ENCODE measurements around the gene EEFSEC.
A peak's percentile ranks its signal among the peaks of the same experiment; 100 is the strongest.
"Not testable (repeated sequence)": the region's sequence is repeated elsewhere in the genome, so short reads cannot be mapped to it uniquely, and the experiment has no call there.

Gene EEFSEC

DNA sequence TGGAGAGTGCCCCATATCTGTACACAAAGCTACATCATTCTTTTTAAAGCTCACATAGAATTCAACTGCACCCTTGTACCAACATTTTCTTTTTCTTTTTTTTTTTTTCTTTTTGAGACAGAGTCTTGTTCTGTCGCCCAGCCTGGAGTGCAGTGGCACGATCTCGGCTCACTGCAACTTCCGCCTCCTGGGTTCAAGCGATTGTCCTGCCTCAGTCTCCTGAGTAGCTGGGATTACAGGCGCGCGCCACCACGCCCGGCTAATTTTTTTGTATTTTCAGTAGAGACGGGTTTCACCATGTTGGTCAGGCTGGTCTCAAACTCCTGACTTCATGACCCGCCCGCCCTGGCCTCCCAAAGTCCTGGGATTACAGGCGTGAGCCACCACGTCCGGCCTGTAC lies 1.1 kb downstream of the EEFSEC start:
- DNase-seq, result not testable (repeated sequence)

DNA sequence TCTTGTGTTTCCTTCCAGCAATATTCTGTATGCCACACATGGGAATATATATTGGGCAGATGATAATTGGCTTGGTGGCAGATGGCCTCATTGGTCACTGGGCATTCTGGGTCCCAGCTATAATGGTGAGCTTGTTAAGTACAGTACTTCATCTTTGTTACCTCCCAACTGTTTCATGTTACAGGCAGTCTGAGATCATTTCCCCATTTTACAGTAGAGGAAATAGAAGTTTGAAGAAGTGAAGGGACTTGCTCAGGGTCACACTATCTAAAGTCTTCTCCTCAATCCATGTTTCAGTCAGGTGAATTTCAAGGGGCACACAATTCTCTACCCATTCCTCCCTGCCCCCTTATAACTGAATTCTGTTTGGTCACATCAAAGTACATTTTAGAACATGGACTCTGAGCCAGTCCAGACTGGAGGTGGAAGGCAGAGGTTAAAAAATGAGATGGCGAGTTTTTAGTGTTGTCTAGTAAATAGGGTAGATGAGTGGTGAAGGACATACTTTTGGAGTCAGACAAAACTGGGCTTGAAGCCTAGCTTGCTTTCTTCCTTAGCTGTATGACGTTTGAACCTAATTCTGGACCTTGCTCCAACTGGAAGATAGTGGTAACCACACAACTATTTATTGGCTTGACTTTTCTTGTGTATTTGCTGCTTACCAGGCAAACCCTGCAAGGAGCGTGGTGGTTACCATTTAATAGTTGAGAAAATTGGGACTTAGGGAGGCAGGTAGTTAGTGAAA lies 2.5 kb downstream of the EEFSEC start:
- peak in 3 of 4 experiments; percentile 30 to 65 (median 61) for DNase-seq

DNA sequence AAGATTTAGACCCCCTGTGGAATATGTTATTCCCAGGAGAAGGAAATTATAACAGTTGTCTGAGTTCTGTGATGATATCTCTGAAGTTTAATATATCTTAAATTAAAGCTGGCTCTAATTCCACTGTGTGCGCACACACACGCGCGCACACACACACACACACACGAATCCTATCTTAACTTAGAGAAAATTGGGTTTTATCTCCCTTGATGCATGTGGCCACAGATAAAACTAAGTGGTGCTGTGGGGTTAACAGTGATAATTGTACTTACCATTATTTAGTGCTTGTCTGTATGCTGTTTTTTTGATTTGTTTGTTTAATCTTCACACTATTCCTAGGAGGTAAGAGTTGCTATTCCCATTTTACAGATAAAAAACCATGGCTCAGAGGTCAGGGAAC lies 7.4 kb downstream of the EEFSEC start:
- DNase-seq, result no peak

DNA sequence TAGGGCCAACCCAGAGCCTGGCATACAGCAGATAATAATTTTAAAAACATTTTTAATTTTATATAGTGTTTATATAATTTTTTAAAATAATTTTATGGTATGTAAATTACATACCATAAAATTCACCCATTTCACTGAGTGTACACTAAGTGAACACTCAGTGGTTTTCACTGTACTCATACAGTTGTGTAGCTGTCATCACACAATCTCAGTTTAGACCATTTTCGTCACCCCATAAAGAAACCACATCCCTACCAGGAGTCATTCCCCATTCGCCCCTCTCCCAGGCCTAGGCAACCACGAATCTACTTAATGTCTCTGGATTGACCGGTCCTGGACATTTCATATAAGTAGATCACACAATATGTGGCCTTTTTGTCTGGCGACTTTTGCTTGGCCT lies 10.2 kb downstream of the EEFSEC start:
- DNase-seq, result no peak

DNA sequence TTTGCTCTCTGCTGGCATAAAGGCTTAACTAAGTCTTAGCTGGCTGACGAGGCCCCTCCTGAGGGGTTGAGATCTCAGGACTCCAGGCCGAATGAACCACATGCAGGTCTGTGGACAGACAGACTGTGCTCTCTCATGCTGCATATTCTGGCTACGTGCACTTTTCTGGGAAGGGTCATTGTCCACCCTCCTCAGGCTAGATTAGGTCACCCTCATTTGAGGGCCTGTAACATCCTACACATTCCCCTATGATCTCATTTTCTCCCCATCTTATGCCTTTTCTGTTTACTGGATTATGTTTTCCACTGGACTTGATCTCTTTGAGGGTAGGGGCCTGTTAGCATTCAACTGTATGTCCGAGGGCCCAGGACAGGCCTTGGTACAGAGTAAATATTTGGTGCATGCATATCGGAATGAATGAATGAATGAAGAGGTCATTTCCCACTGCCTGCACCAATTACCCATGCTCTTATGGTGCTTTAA lies 13.7 kb downstream of the EEFSEC start:
- no peak for DNase-seq

DNA sequence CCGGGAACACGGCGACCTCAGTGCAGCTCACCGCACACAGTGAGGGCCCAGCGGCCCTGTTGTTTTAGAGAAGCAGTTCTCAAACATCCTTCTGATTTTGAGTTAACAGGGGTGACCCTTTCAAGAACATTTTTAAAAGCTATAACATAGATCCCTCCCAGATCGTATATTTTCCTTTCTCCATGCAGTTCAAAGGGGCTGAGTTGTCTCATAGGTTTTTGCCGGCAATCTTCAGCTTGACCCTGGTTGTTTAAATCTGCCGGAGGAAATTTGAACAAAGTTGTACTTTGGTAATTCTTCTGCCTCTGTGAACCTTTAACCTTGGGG lies 14.3 kb downstream of the EEFSEC start:
- DNase-seq, result no peak

DNA sequence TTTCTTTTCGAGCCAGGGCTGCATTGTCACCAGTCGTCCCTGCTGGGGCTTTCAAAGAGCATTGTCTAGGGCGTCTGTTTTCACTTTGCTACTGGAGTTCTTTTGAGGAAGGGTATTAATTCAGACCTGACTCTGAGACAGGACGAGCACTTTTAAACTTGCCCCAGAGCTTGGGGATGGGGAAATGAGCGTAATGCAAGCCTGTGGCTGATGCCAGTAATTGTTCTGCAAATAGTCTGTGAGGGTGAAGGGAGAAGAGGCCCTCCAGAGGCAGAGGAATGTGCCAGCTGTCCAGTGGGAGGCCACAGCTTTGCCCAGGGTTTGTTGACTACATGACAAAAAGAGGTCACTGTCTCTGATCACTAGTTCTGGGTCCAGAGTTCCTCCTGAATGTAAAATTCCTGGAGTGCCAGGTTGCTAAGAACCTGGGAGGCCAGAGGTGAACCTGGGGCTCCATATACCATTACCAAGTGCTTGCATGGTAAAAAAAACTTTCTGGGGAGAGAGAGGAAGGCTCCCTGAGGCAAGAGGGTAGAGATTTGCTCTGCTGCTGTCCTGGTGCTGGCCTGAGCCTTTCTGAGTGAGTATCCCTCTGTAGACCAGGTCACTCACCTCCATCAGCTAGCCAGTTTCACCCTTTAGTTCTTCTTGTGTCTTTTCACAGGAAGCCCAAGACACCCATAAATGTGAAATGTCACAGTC lies 14.8 kb downstream of the EEFSEC start:
- DNase-seq, result peak; percentile 11 to 48 (median 32)

DNA sequence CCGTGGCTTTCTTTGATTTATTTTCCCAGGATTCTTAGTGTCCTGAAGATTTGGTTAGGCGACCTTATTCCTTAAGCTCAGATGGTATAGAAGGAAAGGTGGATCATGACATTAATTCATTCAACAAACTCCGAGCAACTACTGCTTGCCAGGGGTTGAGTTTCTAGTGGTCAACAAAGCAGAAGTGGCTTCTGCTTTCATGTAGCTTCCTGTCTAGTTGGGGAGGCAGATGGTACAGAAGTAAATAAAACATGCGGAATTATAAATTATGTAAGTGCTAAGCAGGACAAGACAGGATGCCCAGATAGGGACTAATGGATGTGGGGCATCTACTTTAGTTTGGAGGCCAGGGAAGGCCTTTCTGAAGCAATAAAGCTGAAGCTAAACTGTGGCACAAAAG lies 15.6 kb downstream of the EEFSEC start:
- DNase-seq, result peak; percentile 9 to 66 (median 44)

DNA sequence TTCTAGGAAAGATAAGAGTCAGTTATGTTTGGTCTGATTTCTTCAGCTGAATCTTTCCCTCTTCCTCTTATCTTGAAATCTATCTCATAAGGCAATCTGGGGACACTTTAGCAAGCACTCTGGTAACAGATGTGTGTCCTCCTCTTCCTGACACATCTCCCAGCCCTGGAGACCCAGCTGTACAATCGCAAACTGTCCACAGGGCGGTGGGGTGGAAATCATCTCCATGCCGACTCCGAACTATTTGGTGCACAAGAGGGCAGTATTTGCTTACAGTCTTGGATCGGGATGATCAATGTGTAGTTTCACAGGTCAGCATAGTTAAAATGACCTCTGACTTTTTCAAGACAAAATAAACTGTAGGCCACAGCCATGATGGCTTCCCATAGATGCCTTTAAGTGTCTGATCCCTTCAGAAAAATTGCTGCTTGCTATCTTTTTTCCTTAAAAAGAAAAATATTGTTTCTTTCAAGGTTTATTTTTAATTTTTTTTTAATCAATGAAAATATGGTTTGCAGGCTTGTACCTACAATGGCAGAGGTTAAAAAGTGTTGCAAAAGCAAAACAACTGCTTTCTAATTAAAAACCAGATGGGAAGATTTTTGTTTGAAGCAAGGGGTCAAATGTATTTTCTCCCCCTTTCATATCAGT lies 17.7 kb downstream of the EEFSEC start:
- DNase-seq, result peak; percentile 71 to 82 (median 78)

DNA sequence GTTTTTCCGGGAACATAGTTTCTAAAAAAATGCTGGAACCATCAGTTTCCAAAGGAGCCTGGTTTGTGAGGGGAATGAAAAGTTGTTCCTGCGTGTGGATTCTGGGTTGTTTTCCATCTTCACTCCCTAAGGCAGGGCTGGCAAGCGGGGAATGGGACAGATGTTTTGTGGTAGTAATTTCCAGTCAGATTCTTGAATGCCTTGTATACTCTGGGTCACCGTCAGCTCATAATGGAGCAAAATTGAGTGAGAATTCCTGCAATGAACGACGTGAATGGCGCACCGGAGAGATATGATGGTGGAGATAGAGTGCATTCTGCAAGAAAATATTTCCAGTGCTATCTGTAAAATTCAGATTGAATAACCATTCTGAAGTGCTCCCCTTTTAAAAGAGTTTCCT lies 19.9 kb downstream of the EEFSEC start:
- DNase-seq, result no peak

DNA sequence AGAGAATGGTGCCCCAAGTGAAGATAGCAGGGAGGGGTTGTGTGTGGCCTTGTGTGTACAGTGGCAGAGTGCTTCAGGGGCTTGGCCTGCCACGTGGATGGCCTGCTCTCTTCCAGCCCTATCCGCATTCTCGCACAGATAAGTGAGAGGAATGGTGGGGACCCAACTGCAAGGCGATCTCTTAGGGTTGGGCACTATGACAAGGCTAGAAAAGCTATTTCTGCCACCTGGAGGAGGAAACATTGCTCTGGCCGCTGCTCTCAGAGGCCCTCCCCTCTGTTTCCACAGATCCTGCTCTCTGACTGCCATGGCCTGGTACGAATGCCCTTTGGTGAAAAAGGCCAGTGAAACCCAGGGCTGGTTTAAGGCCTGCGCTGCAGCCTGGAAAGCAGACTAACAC lies 20.6 kb downstream of the EEFSEC start:
- no peak for DNase-seq

DNA sequence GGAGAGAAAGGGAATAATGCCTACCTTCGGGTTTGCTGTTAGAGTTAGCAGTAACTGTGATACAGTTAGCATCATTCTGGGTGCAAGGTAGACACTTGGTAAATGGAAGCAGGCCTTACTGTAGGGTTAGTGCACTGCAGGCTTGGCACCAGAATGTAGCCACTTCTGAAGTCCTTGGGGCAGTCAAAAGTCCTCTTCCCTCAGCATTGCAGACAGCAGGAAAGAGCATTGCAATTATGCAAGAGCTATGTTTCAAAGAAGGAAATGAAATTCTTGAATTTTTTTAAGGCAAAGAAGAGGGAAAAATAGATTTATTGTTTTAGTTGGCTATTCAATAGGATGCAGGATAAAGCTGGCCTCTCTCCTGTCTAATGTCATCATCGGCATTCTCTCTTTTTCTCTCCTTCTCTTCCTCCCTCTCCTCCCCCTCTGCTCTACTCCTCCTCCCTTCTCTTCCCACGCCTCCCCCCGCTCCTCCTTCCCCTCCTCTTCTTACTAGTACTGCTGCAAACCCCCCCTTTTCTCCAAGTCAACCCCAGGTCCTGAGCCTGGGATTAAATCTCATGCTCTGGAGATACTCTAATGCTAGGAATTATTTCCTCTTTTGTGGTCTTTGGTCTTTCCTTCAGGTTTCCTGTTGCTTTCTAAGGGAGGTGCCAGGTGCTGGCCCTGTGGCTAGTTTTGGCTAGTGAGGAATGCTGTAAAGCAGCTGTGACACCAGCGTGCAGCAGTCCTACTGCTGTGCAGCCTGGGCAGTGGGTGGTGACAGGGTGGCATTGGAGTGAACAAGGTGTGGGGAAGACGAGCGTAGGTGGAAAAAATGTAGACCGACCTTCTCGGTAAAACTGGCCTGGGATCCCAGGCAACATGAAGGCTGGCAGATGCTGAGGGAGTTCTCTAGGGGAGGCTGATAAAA lies 21.7 kb downstream of the EEFSEC start:
- DNase-seq, result peak in 3 of 4 experiments; percentile 50 to 70 (median 56)

DNA sequence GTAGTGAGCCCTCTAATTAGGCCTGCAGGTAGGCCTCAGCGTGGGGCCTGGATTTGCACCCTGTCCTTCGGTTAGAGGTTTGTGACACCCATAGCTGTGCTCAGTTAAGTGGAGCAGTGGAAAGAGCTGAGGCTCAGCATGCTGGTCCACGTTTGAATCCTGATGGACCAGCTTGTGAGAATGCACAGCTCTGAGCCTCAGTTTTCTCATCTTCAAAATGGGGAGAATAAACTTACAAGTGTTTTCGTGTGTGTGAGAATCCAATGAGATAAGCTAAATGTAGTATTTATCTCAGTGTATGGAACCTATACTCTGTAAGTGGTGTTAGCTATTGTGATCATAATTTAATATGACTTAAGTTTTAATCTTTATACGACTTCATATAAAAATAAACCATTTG lies 22.5 kb downstream of the EEFSEC start:
- no peak for DNase-seq

DNA sequence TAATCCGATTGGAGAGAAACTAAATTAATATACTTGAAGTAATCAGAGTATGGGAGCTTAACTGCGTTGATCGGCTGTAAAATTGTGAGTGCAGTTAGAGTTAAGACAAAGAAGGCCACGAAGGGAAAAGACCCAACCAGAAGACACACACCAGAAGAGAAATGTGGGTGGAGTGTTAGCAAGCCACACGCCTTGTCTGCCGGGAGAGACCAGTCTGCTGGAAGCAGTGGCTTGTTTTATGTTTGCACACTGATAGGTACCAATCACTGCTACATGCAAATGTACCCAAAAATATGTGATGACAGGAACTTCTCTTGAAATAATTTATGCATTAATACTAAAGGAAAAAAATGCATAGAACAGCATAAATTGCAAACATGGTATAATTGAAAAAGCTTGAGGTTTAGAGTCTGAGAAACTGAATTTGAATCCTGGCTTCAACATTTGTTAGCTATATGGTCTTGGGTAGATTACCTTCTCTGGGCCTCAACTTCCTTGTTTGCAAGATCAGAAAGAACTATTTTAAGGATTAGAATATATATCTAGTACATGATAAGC lies 23.1 kb downstream of the EEFSEC start:
- no peak for DNase-seq

DNA sequence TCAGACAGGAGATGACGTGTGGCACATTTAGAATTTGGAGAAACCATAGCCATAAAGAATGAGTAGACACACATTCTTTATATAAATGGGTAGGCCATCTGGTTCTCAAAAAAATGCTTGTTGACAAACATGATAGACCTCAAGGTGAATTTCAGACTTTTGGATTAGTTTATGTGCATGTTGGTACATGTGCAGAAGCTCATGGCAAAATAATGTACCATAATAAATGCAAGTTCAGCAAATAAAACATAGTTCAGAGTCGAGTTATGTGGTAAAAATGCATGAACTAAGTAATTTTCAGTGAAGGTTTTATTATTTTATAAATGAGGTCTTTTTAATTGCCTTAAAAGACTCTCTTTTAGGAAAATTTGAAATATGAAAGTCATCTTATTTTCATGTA lies 24.6 kb downstream of the EEFSEC start:
- no peak for DNase-seq

DNA sequence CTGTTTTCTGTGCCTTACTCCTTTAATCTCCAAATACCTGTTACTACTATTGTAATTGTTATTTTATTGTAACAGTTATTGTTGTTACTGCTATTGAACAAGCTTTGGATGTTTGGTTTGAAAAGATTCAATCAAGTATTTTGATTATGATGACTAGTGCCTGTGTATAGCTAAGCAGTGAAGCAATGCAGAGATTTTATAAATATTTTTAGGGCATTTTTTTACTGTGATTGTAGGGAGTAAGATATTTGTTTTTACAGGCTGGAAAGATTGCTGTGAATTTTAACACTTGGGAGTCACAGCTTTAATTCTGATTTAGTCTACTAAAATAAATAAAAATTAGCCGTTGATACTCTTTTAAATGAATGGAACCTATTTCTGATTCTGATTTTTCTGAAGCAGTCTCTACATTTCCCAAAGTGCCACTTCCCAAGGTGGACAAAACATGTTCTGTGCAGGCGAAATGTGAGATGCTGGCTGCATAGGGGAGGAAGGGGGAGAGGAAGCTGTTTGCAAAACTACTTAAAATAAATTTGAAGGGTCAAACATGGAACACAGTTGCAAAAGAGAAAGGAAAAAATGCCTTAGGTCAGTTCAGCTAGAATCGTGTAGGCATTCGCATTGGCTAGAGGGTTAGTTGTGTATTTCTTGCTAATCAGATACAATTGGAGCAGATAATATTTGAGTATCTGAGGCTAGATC lies 25.7 kb downstream of the EEFSEC start:
- peak in 2 of 4 experiments; percentile 16 to 24 for DNase-seq

DNA sequence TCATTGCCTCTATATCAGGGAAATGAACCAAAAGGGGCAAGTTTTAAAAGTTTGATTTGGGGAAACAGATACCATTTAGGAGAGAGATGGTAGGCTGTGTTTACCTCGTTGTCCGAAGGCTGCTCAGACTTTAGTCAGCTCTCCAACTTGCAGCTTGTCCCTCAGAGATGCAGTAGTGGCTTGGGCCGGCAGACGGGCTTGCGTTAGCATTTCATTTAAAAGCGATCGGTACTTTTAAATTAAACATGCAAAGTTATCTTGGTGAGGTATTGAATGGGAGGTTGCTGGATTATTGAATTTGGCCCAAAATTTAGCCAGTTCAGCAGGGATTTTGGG lies 26.2 kb downstream of the EEFSEC start:
- DNase-seq, result no peak

DNA sequence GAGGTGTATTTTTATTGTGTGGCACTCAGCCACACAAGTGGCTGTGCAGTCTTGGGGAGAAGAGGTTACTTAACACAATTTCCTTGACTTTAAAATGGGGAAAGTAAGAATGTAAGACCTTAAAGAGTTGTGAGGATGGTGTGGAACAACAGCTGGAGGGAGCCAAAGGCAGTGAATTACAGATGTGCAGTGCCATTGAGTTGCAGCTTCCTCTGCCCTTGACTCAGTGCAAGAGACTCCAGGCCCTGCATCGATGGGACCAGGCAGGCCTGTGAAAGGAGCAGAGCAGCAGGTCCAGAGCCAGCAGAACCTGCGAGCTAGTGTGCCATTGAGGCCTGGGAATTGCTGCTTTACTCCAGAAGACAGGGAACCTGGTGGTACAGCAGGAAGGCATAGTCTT lies 27.2 kb downstream of the EEFSEC start:
- no peak for DNase-seq

DNA sequence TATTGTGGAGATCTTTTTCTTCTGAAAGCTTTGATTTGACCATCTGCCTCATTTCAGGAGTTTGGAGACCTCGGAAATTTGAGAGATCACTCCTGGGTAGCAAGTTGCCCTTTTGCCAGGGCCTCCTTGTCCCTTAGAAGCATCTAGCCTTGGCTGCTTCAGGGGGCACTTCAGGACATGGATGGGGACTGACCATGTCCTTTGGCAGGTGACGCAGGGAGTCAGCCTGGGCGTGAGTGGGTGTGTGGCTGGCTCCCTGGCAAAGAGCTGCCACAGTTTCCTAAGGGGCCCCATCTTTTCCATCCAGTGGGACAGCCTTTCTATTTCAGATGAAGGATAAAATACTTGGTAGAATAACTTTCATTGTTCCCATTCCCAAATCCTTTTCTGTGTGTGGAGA lies 27.6 kb downstream of the EEFSEC start:
- no peak for DNase-seq

DNA sequence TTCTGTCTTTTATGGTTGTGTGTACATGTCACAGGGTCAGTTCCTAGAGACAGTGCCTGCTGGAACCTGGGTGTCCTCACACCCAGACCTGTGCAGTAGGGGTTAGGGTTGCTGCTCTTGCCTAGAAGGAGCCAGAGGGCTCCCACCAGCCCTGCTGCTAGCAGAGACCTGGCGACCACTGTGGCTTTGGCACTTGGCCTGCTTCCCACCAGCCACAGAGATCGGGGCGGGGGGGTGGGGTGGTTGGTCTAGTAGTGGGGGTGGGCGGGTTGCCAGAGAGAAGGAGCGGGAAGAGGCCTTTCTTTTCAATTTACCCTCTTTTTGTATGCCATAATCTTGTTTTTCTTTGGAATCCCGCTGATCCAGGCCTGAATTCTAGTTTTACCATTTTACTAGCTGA lies 29.4 kb downstream of the EEFSEC start:
- DNase-seq, result no peak

DNA sequence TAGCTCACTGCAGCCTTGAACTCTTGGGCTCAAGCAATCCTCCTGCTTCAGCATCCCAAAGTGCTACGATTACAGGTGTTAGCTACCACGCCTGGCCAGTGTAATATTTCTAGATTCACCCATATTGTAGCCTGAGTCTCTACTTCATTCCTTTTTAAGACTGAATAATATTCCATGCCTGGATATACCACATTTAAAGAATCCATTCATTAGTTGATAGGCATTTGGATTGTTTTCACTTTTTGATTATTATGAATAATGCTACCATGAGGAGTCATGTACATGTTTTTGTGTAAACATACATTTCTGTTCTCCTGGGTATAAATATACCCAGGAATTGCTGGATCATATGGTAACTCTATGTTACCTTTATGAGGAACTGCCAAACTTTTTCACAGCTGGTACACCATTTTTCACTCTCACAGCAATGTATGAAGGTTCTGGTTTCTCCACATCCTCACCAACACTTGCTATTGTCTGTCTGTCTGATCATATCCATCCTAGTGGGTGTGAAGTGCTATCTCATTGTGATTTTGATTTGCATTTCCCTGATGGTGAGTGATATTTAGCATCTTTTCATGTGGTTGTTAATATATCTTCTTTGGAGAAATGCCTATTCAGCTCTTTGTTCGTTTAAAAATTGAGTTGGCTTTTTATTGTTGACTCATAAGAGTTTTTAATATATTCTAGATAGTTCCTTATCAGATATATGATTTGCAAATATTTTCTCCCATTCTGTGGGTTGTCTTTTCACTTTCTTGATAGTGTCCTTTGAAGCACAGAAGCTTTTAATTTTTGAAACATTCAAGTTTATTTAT lies 32.6 kb downstream of the EEFSEC start:
- DNase-seq, result no peak
